ENCODE data around the gene PDE10A. TPM values are rescaled to one million over a fixed set of nuclear protein-coding genes. Genes with fewer than 3 reads are reported as not detected.

Gene PDE10A
- total RNA-seq, 1 experiment from 2014 or later, result 0.31 TPM

DNA sequence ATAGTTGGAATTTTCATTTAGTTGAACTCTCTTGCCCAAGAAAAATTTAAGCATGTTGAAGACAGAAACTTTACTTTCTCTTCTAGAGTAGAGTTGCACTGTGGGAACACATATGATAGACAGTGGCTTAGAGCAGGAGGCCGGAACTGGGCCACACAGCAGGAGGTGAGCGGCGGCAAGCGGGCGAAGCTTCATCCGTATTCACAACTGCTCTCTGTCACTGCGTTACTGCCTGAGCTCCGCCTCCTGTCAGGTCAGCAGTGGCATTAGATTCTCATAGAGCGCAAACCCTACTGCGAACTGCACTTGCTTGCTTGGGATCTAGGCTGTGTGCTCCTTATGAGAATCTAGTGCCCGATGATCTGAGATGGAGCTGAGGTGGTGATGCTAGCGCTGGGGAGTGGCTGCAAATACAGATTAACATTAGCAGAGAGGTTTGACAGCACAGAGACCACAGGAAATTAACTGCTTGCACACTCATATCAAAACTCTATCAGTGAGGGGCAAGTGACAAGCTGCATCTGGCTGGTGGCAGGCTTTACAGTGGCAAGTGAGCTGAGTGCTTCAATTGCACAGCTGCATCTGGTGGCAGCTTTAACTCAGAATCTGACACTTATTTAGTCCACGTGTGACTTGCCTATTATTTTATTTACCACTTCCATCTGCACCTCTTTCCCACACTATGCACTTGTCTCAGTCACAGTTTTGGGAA, 178.7 kb downstream of the PDE10A start:
- no peaks in the 10 kb centered on the region for H3K27me3 ChIP-seq (ENCODE audit: insufficient read depth, low read length)
- no peaks in the 10 kb centered on the region for H3K4me1 ChIP-seq (ENCODE audit: insufficient read depth, low read length)
- H3K23me2 ChIP-seq (ENCODE audit: insufficient read length, low read depth, low read length, poor library complexity, severe bottlenecking), result no peaks in the 10 kb centered on the region
- H3K36me3 Mint-ChIP-seq (ENCODE audit: insufficient read depth in 1 of 3, low read depth in 3 of 3), result no peaks in the 10 kb centered on the region
- DNase-seq, result peak; percentile 52
- no peaks in the 10 kb centered on the region; the same call in 1 of the 2 replicates for H3K27me3 Mint-ChIP-seq (ENCODE audit: low read depth)
- TF ChIP-seq, protein P1, sequence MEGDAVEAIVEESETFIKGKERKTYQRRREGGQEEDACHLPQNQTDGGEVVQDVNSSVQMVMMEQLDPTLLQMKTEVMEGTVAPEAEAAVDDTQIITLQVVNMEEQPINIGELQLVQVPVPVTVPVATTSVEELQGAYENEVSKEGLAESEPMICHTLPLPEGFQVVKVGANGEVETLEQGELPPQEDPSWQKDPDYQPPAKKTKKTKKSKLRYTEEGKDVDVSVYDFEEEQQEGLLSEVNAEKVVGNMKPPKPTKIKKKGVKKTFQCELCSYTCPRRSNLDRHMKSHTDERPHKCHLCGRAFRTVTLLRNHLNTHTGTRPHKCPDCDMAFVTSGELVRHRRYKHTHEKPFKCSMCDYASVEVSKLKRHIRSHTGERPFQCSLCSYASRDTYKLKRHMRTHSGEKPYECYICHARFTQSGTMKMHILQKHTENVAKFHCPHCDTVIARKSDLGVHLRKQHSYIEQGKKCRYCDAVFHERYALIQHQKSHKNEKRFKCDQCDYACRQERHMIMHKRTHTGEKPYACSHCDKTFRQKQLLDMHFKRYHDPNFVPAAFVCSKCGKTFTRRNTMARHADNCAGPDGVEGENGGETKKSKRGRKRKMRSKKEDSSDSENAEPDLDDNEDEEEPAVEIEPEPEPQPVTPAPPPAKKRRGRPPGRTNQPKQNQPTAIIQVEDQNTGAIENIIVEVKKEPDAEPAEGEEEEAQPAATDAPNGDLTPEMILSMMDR (conservative IDR thresholded peaks at IDR 0.05), result no peak
- no peak overlapping the region for H2AFZ ChIP-seq (ENCODE audit: low read length)
- no peaks in the 10 kb centered on the region for H4K20me1 ChIP-seq (ENCODE audit: control insufficient read depth, insufficient read depth, insufficient read length)
- no CpG with 5 or more reads among the region's 13 CpGs for WGBS (ENCODE audit: extremely low coverage, insufficient read length, low lambda C conversion rate)
- no peak overlapping the region for H4K8ac ChIP-seq (replicated peaks; ENCODE audit: insufficient read length, low read depth, low read length)
- no peak overlapping the region for H3K14ac ChIP-seq (ENCODE audit: insufficient read depth, low read length)
- no peak overlapping the region for H2AK5ac ChIP-seq (ENCODE audit: insufficient read length, low read length)
- H3K27ac Mint-ChIP-seq, result no peak overlapping the region
- H4K91ac ChIP-seq (ENCODE audit: insufficient read length, low read depth, low read length), result no peak overlapping the region
- no peak overlapping the region for H3K18ac ChIP-seq (ENCODE audit: insufficient read length, low read depth, low read length)
- no peak overlapping the region for H3K56ac ChIP-seq (ENCODE audit: insufficient read length, low read depth, low read length)
- no peaks in the 10 kb centered on the region for H3K9me3 ChIP-seq (ENCODE audit: control insufficient read depth, low read depth, low read length)
- no peak overlapping the region for H2BK120ac ChIP-seq (ENCODE audit: low read depth, low read length, poor library complexity, severe bottlenecking)
- H3T11ph ChIP-seq (ENCODE audit: low read length), result no peak overlapping the region
- no peak overlapping the region for H3K4me2 ChIP-seq (ENCODE audit: insufficient read depth, insufficient read length, low read length)
- H2BK20ac ChIP-seq (ENCODE audit: low read depth, low read length, poor library complexity, severe bottlenecking), result no peak overlapping the region
- H3K23ac ChIP-seq (ENCODE audit: insufficient read length, low read depth, low read length), result no peak overlapping the region
- no peaks in the 10 kb centered on the region for H3K79me2 ChIP-seq (ENCODE audit: insufficient read depth, low read length)
- no peak overlapping the region for H3K4me3 Mint-ChIP-seq
- H3K9ac ChIP-seq (ENCODE audit: extremely low read depth, insufficient read length, low read length), result no peak overlapping the region
- peaks cover 12 to 15% of the 10 kb centered on the region in 2 experiments for H3K4me1 Mint-ChIP-seq
- H4K5ac ChIP-seq (ENCODE audit: insufficient read length, low read depth, low read length), result no peak overlapping the region
- no peak overlapping the region for H3K4ac ChIP-seq (ENCODE audit: low read depth, low read length)
- H2BK15ac ChIP-seq (ENCODE audit: low read depth, low read length), result no peak overlapping the region
- H3K79me1 ChIP-seq (ENCODE audit: insufficient read depth, low read depth, low read length, poor library complexity, severe bottlenecking), result no peaks in the 10 kb centered on the region
- no peak overlapping the region for H3K27ac ChIP-seq (ENCODE audit: insufficient read length, low read depth, low read length)
- H2BK5ac ChIP-seq (ENCODE audit: insufficient read length, low read length), result no peak overlapping the region
- H3K9me3 Mint-ChIP-seq, result no peaks in the 10 kb centered on the region
- no peak overlapping the region for H2BK12ac ChIP-seq (ENCODE audit: insufficient read length, low read depth, low read length)

Measured in H9 (cell line).